Right lobe of liver (tissue), 6 donors: ENCODE results near the gene EIF2B4. TPM values are rescaled to one million over a fixed set of nuclear protein-coding genes. Genes with fewer than 3 reads are reported as not detected.
A peak's percentile ranks its signal among the peaks of the same experiment; 100 is the strongest.

Experiments used
- ATAC-seq, 4 donors: fragments of 200-7000 bp; cut with Tn5 transposase; one replicate each; pipeline ENCODE4 v1.9.1; 2020; ENCODE audit warnings: mild to moderate bottlenecking in 4 of 4, moderate library complexity in 4 of 4
- DNase-seq, 3 donors: peaks; one replicate each; pipeline ENCODE4 v3.0.0-alpha.2; 2020
- H3K27ac ChIP-seq, 3 donors: fragments of 200-600 bp; one replicate each; pipeline ENCODE4 v1.8.0; 2022
- H3K27me3 ChIP-seq, 2 donors: fragments of 200-600 bp; one replicate each; pipeline ENCODE4 v1.8.0; 2022
- H3K36me3 ChIP-seq, 4 donors: fragments of 200-600 bp; sonication (generic) in 1 of 4; one replicate each; pipeline versions ENCODE4 v1.5.1 to v1.8.0; 2017 to 2022; ENCODE audit warnings: control low read depth in 1 of 4
- H3K4me1 ChIP-seq, 4 donors: fragments of 200-600 bp; sonication (generic) in 1 of 4; one replicate each; pipeline versions ENCODE4 v1.5.1 to v1.8.0; 2017 to 2022; ENCODE audit warnings: control low read depth in 1 of 4
- H3K4me3 ChIP-seq, 3 donors: fragments of 200-600 bp; one replicate each; pipeline ENCODE4 v1.8.0; 2022
- H3K9me3 ChIP-seq, 4 donors: fragments of 200-600 bp; sonication (generic) in 1 of 4; one replicate each; pipeline versions ENCODE4 v1.5.1 to v1.8.0; 2017 to 2022; ENCODE audit warnings: control low read depth in 1 of 4
- CTCF ChIP-seq, 4 donors: fragments of 200-600 bp in 3 of 4; fragments of 450-650 bp in 1 of 4; IDR thresholded peaks; one replicate each; pipeline versions ENCODE4 v1.5.1 to v1.8.0; 2016 to 2022; ENCODE audit warnings: antibody characterized with exemption in 4 of 4, mild to moderate bottlenecking in 2 of 4
- POLR2A ChIP-seq: fragments of 450-650 bp; IDR thresholded peaks from one replicate; pipeline ENCODE4 v1.6.1; 2017; ENCODE audit warnings: antibody characterized with exemption, mild to moderate bottlenecking
- WGBS: methylation state at CpG from one replicate; pipeline ENCODE4 v1.1.6; 2018; ENCODE audit warnings: low coverage, low lambda C conversion rate; ENCODE audit not compliant: insufficient coverage; ENCODE audit errors: missing lambda C conversion rate; 5-methylcytosine and 5-hydroxymethylcytosine counted together
- intact Hi-C, 2 donors: fragments of 100-400 bp; cut with DNase I; formaldehyde crosslinking; loops; one replicate each; pipeline versions ENCODE4 v1.11.2 to v1.14.1; 2022
- total RNA-seq, 6 experiments: library from RNA; depleted of rRNA in 2 of 6; stranded (reverse); fragments of >200 nt in 2 of 6; fragmentation: NEBNext Ultra II Directional in 3 of 6; extraction: Animal tissue kit (Norgen Biotek cat#: 25700) in 3 of 6; gene quantifications; one replicate each; pipeline versions ENCODE4 v1.1.0 to v1.2.4, GENCODE V29; 2016 to 2023
- donor health status: DM: no; HTN: yes; CAD: no.
- donor health status: DM: no; HTN: no; CAD: no.
- donor health status: DM: no; HTN: no; CAD: no.
- donor health status: DM: no; HTN: yes; CAD: no.
- donor health status: DM: no; HTN: yes; CAD: no.

Gene EIF2B4
- total RNA-seq, 6 experiments from 2014 or later = 17.6 to 25.0 (median 20.9) TPM

- DNase-seq = peak; percentile 97 to 99 (median 99)
- H3K27ac ChIP-seq = peak within 1 kb of the TSS; percentile 61 to 95 (median 93)
- peaks cover 3 to 47% (median 11%) of the 10 kb centered on the region in 4 donors for H3K36me3 ChIP-seq
- peaks cover 0 to 41% (median 15%) of the 10 kb centered on the region in 4 donors for H3K4me1 ChIP-seq
- peak within 1 kb of the TSS; percentile 54 to 77 (median 65) for H3K4me3 ChIP-seq
- WGBS = 17% methylated on average over 33 of the region's 67 CpGs
- no peaks in the 10 kb centered on the region for H3K9me3 ChIP-seq
- intact Hi-C loops = no loop called here
- H3K27me3 ChIP-seq = no peaks in the 10 kb centered on the region
- TF ChIP-seq POLR2A = peak; percentile 81
- TF ChIP-seq CTCF (IDR thresholded peaks at IDR 0.05) = no peak
- peak; percentile 73 to 90 (median 85) for ATAC-seq
Observed at GRCh38 chr2:27380626-27381545, 10.7 kb upstream of the EIF2B4 start, which contains the start of gene ZNF513. Gene ZNF513 (minus strand): TSS chr2:27380734. CDS start chr2:27380526, 208 bp downstream.

GRCh38 chr2:27379836-27380625 is 9.9 kb upstream of the EIF2B4 start:
- ATAC-seq = peak; percentile 46 to 56 (median 54)
- Histone ChIP-seq H3K4me1 (peaks cover 0 to 41% (median 15%) of the 10 kb centered on the region in 4 donors), H3K9me3 (no peaks in the 10 kb centered on the region), H3K36me3 (peaks cover 7 to 55% (median 15%) of the 10 kb centered on the region in 4 donors), H3K27me3 (no peaks in the 10 kb centered on the region), H3K4me3 (peak overlapping the region; percentile 54 to 77 (median 65)), H3K27ac (peak overlapping the region; percentile 61 to 95 (median 93))
- no peak for TF ChIP-seq CTCF (IDR thresholded peaks at IDR 0.05)
- peak; percentile 77 for TF ChIP-seq POLR2A
- intact Hi-C loops = no loop called here
- peak; percentile 85 to 87 (median 86) for DNase-seq
- WGBS = under 1% methylated on average over 35 of the region's 35 CpGs

- H3K27ac ChIP-seq = peak overlapping the region; percentile 61 to 95 (median 93)
- peak overlapping the region; percentile 54 to 77 (median 65) for H3K4me3 ChIP-seq
- H3K9me3 ChIP-seq = no peaks in the 10 kb centered on the region
- ATAC-seq = no peak
- no peaks in the 10 kb centered on the region for H3K27me3 ChIP-seq
- intact Hi-C loops = no loop called here
- 38% methylated on average over 2 of the region's 2 CpGs for WGBS
- H3K4me1 ChIP-seq = peaks cover 0 to 41% (median 15%) of the 10 kb centered on the region in 4 donors
- TF ChIP-seq POLR2A (no peak), CTCF (IDR thresholded peaks at IDR 0.05) (no peak)
- peaks cover 6 to 55% (median 18%) of the 10 kb centered on the region in 4 donors for H3K36me3 ChIP-seq
- DNase-seq = no peak
Observed at GRCh38 chr2:27379383-27379835, 9.3 kb upstream of the EIF2B4 start.

- ATAC-seq = no peak
- peak overlapping the region in 2 of 3 donors; percentile 54 to 77 for H3K4me3 ChIP-seq
- no peaks in the 10 kb centered on the region for H3K27me3 ChIP-seq
- H3K27ac ChIP-seq = peak overlapping the region in 2 of 3 donors; percentile 61 to 95
- no peak for TF ChIP-seq POLR2A
- TF ChIP-seq CTCF (IDR thresholded peaks at IDR 0.05) = no peak
- WGBS = 80% methylated on average over 1 of the region's 9 CpGs
- peaks cover 0 to 41% (median 15%) of the 10 kb centered on the region in 4 donors for H3K4me1 ChIP-seq
- intact Hi-C loops = no loop called here
- H3K36me3 ChIP-seq = peaks cover 6 to 55% (median 21%) of the 10 kb centered on the region in 4 donors
- H3K9me3 ChIP-seq = no peaks in the 10 kb centered on the region
- DNase-seq = no peak
Observed at GRCh38 chr2:27378809-27379290, 8.7 kb upstream of the EIF2B4 start.
